ENCODE results near the gene TNIP3. TPM values are rescaled to one million over a fixed set of nuclear protein-coding genes. Genes with fewer than 3 reads are reported as not detected.

The TNIP3 gene
- total and polyA plus RNA-seq, 9 of the 15 experiments (the other 6 are each of a cell fraction or from before 2014, with no cell fraction given): 0.14 TPM; not detected in 8

- TF ChIP-seq CREB3L1 (IDR thresholded peaks at IDR 0.05; ENCODE audit: borderline replicate concordance, low read depth): no peak
- no peak for TF ChIP-seq ATF6 (CRISPR knock-in tag; IDR thresholded peaks at IDR 0.05)
- no peak for TF ChIP-seq ZNF740 (CRISPR knock-in tag; IDR thresholded peaks at IDR 0.05)
- no peak for TF ChIP-seq ZNF740 (tag; IDR thresholded peaks at IDR 0.05)
- no peak for TF ChIP-seq L3MBTL2 (IDR thresholded peaks at IDR 0.05)
- TF ChIP-seq E2F8 (IDR thresholded peaks at IDR 0.05; ENCODE audit: low read depth, partially characterized antibody): no peak
- no peak for TF ChIP-seq ELF1 (tag; IDR thresholded peaks at IDR 0.05)
- no peak for TF ChIP-seq POLR3G (IDR thresholded peaks at IDR 0.05; ENCODE audit: extremely low read depth, insufficient read length, insufficient replicate concordance)
- TF ChIP-seq PCBP1 (IDR thresholded peaks at IDR 0.05; ENCODE audit: low read depth, low read length, poor library complexity, severe bottlenecking): no peak
- no peak for TF ChIP-seq MBD2 (IDR thresholded peaks at IDR 0.05; ENCODE audit: borderline replicate concordance, low read depth)
Observed at GRCh38 chr4:121187206-121187605, 23.1 kb upstream of the TNIP3 start (continued).

All from K562 (cell line).